Ramos (cell line): ENCODE measurements around the gene COCH.
"Not testable (repeated sequence)": the region's sequence is repeated elsewhere in the genome, so short reads cannot be mapped to it uniquely, and the experiment has no call there.

Experiments used
- in situ Hi-C: fragments of 300-500 bp; cut with MboI; formaldehyde crosslinking; loops from one replicate; pipeline ENCODE4 v1.14.3; 2022; ENCODE audit warnings: low sequenced_read_pairs; ENCODE audit not compliant: unreplicated experiment

The COCH gene

DNA sequence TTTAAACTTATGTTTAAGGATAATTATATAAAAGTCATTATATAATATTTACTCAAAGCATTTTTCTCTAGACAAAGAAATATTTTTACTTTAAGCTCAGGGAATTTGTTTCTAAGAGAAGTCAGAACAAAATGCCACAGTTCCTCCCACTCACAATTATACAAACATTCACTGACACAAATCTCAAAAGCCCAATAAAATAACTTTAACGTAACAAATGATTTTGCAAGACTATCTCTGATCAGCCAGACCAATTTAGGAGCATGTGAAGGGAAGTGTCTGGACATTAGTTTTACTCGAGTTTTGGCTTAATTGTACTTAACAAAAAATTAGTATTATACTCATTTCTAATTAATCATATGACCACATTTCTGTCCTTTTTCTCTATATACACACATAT is 41.2 kb downstream of the COCH start:
- in situ Hi-C loops: no loop called here

DNA sequence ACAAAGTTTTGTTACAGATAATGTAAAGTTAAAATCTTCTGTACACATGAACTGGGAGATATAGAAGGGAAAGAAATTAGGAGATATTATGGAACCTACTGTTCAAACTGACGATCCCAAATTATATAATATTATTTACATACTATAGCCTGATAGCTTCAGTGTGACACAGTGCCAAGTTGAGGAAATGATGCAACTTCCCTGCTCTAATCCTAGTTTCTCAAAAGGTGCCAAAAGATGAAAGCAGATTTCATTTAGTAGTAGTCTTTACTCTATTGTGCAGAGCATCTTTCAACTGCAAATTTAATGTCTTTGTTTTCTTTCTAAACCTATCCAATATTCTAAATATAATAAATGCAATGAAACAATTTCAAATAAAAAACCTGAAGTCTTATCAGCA is 46.9 kb downstream of the COCH start:
- in situ Hi-C loops: no loop called here

- in situ Hi-C loops: no loop called here
These were observed 47.4 kb downstream of the COCH start for GRCh38 chr14:30921788-30922187.

DNA sequence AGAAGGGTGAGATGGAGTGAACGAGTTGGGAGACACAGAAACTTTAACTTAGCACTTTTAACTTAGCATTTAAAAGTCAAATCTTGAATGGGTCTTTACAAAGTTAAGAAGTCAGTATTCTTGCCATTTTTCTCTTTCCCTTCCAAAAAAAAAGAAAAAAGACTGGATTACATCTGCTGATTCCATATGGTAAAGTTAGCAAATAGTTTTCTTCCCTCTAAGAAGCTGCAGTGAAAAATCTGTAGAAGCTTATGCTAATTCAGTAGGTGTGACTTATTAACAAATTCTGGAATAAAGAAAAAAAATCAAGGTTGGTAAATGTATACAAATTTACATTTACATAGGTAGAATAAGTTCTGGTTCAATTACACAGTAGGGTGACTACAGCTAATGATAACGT is 50.9 kb downstream of the COCH start:
- in situ Hi-C loops: no loop called here

DNA sequence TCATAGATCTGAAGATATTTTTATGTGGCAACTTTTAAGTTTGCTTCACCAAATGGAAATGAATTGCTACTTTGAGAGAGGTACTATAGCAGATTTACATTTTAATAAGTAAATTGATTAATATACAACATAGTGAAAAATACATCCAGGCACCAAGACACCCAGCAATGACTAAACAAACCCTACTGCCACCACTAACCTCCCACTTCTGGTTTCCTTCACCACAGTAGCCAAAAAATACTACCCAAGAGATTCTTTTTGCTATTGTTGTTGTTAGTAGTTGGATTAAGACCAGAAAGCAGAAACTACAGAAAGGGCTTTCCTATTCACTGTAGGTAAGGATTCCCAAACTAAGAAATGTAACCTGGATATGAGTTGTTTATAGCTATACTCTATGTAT is 54.1 kb downstream of the COCH start:
- in situ Hi-C loops: no loop called here

DNA sequence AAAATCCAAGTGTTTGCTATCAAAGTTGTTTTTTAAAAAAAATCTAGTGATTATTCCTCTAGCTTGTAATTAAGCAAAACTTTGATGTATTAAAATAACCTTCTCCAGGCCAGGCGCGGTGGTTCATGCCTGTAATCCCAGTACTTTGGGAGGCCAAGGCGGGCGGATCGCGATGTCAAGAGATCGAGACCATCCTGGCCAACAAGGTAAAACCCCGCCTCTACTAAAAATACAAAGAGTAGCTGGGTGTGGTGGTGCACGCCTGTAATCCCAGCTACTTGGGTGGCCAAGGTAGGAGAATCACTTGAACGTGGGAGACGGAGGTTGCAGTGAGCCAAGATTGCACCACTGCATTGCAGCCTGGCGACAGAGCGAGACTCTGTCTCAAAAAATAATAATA is 59.6 kb downstream of the COCH start:
- in situ Hi-C loops: not testable (repeated sequence)

- in situ Hi-C loops: no loop called here
These were observed 61.1 kb downstream of the COCH start for GRCh38 chr14:30935445-30935844.

GRCh38 chr14:30938617-30939016 is 64.3 kb downstream of the COCH start:
- in situ Hi-C loops: no loop called here
